HCT116 (cell line): Measurements from ENCODE around the gene NEDD4L.

Experiments used
- ATF3 ChIP-seq: IDR thresholded peaks from 2 replicates; pipeline ENCODE4 v1.6.1; 2012
- CTCF ChIP-seq, 3 experiments: fragments of 200-600 bp in 1 of 3; sonication (generic) in 1 of 3; IDR thresholded peaks in 2 of 3; conservative IDR thresholded peaks in 1 of 3; 2 replicates each; pipeline ENCODE4 v1.5.1; 2012 to 2017; ENCODE audit warnings: low read depth in 2 of 3, low read length in 2 of 3, antibody characterized with exemption in 1 of 3, borderline replicate concordance in 1 of 3, control low read depth in 1 of 3, mild to moderate bottlenecking in 1 of 3, mixed read lengths in 1 of 3, mixed run types in 1 of 3, moderate library complexity in 1 of 3; ENCODE audit not compliant: insufficient read depth in 1 of 3
- EZH2 ChIP-seq: fragments of 200-600 bp; sonication (generic); IDR thresholded peaks from 2 replicates; pipeline ENCODE4 v1.6.1; 2017; ENCODE audit warnings: antibody characterized with exemption, mixed run types
- JUND ChIP-seq: IDR thresholded peaks from 2 replicates; pipeline ENCODE4 v1.6.1; 2012
- POLR2A ChIP-seq: IDR thresholded peaks from 2 replicates; pipeline ENCODE4 v1.7.0; 2011; ENCODE audit warnings: borderline replicate concordance; ENCODE audit not compliant: insufficient read depth, insufficient read length; ENCODE audit errors: extremely low read depth
- POLR2AphosphoS5 ChIP-seq: IDR thresholded peaks from 2 replicates; pipeline ENCODE4 v1.6.1; 2011; ENCODE audit warnings: mild to moderate bottlenecking, low read depth, low read length, moderate library complexity
- RAD21 ChIP-seq: IDR thresholded peaks from 2 replicates; pipeline ENCODE4 v1.6.1; 2012; ENCODE audit warnings: low read depth, mild to moderate bottlenecking
- SP1 ChIP-seq: IDR thresholded peaks from 2 replicates; pipeline ENCODE4 v1.6.1; 2012; ENCODE audit warnings: low read depth
- TCF7L2 ChIP-seq: IDR thresholded peaks from 2 replicates; pipeline ENCODE4 v1.7.0; 2011; ENCODE audit warnings: borderline replicate concordance, inconsistent platforms; ENCODE audit not compliant: insufficient read depth, insufficient read length; ENCODE audit errors: extremely low read depth
- YY1 ChIP-seq: IDR thresholded peaks from 2 replicates; pipeline ENCODE4 v1.6.1; 2011; ENCODE audit warnings: low read length, low read depth, moderate library complexity, mild to moderate bottlenecking; ENCODE audit not compliant: insufficient replicate concordance; ENCODE audit errors: extremely low read depth
- TF ChIP-seq, protein P1 (sequence below): IDR thresholded peaks from 2 replicates; pipeline ENCODE4 v1.6.1; 2012; ENCODE audit warnings: low read depth
- TF ChIP-seq, protein P2 (sequence below): IDR thresholded peaks from 2 replicates; pipeline ENCODE4 v1.6.1; 2011; ENCODE audit warnings: mild to moderate bottlenecking, low read length, moderate library complexity; ENCODE audit not compliant: insufficient replicate concordance; ENCODE audit errors: extremely low read depth

- no peak for TF ChIP-seq POLR2AphosphoS5
- TF ChIP-seq, protein P1, sequence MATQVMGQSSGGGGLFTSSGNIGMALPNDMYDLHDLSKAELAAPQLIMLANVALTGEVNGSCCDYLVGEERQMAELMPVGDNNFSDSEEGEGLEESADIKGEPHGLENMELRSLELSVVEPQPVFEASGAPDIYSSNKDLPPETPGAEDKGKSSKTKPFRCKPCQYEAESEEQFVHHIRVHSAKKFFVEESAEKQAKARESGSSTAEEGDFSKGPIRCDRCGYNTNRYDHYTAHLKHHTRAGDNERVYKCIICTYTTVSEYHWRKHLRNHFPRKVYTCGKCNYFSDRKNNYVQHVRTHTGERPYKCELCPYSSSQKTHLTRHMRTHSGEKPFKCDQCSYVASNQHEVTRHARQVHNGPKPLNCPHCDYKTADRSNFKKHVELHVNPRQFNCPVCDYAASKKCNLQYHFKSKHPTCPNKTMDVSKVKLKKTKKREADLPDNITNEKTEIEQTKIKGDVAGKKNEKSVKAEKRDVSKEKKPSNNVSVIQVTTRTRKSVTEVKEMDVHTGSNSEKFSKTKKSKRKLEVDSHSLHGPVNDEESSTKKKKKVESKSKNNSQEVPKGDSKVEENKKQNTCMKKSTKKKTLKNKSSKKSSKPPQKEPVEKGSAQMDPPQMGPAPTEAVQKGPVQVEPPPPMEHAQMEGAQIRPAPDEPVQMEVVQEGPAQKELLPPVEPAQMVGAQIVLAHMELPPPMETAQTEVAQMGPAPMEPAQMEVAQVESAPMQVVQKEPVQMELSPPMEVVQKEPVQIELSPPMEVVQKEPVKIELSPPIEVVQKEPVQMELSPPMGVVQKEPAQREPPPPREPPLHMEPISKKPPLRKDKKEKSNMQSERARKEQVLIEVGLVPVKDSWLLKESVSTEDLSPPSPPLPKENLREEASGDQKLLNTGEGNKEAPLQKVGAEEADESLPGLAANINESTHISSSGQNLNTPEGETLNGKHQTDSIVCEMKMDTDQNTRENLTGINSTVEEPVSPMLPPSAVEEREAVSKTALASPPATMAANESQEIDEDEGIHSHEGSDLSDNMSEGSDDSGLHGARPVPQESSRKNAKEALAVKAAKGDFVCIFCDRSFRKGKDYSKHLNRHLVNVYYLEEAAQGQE = no peak
- TF ChIP-seq CTCF (IDR thresholded peaks at IDR 0.05 in 2 of 3, conservative IDR thresholded peaks at IDR 0.05 in 1 of 3; ENCODE audit: borderline replicate concordance in 1 of 3, insufficient read depth in 1 of 3, low read depth in 2 of 3, low read length in 2 of 3) = no peak
- no peak for TF ChIP-seq TCF7L2
- TF ChIP-seq POLR2A = no peak
- TF ChIP-seq EZH2 = no peak
- no peak for TF ChIP-seq YY1
- no peak for TF ChIP-seq JUND
- TF ChIP-seq RAD21 = no peak
- TF ChIP-seq, protein P2, sequence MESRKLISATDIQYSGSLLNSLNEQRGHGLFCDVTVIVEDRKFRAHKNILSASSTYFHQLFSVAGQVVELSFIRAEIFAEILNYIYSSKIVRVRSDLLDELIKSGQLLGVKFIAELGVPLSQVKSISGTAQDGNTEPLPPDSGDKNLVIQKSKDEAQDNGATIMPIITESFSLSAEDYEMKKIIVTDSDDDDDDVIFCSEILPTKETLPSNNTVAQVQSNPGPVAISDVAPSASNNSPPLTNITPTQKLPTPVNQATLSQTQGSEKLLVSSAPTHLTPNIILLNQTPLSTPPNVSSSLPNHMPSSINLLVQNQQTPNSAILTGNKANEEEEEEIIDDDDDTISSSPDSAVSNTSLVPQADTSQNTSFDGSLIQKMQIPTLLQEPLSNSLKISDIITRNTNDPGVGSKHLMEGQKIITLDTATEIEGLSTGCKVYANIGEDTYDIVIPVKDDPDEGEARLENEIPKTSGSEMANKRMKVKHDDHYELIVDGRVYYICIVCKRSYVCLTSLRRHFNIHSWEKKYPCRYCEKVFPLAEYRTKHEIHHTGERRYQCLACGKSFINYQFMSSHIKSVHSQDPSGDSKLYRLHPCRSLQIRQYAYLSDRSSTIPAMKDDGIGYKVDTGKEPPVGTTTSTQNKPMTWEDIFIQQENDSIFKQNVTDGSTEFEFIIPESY = no peak
- TF ChIP-seq ATF3 = no peak
- no peak for TF ChIP-seq SP1
These were observed 349.3 kb downstream of the NEDD4L start for GRCh38 chr18:58393295-58393694.
